Esophagus muscularis mucosa (tissue), 4 donors: Measurements from ENCODE around the gene KLHL42. TPM values are rescaled to one million over a fixed set of nuclear protein-coding genes. Genes with fewer than 3 reads are reported as not detected.
A peak's percentile ranks its signal among the peaks of the same experiment; 100 is the strongest.

ENCODE experiments used
- DNase-seq: peaks from one replicate; pipeline ENCODE4 v3.0.0-alpha.2; 2017; ENCODE audit errors: extremely low spot score
- H3K27ac ChIP-seq, 4 donors: fragments of 200-600 bp; sonication (generic); replicated peaks in 1 of 4; 1 replicate in 3 of 4; 2 replicates in 1 of 4; pipeline ENCODE4 v1.5.1; 2016 to 2019; ENCODE audit warnings: mild to moderate bottlenecking in 1 of 4
- H3K27me3 ChIP-seq, 4 donors: fragments of 200-600 bp; sonication (generic); one replicate each; pipeline versions ENCODE4 v1.5.1 to v1.6.0; 2016 to 2019
- H3K36me3 ChIP-seq, 4 donors: fragments of 200-600 bp; sonication (generic); one replicate each; pipeline ENCODE4 v1.5.1; 2016 to 2019
- H3K4me1 ChIP-seq, 4 donors: fragments of 200-600 bp; sonication (generic); one replicate each; pipeline ENCODE4 v1.5.1; 2016 to 2019
- H3K4me3 ChIP-seq, 4 donors: fragments of 200-600 bp; sonication (generic); 1 replicate in 2 of 4; 2 replicates in 2 of 4; pipeline ENCODE4 v1.5.1; 2016 to 2019; ENCODE audit warnings: mild to moderate bottlenecking in 4 of 4, moderate library complexity in 1 of 4
- H3K9me3 ChIP-seq, 4 donors: fragments of 200-600 bp; sonication (generic); 1 replicate in 3 of 4; 2 replicates in 1 of 4; pipeline ENCODE4 v1.5.1; 2016 to 2019
- CTCF ChIP-seq, 3 experiments: fragments of 200-600 bp in 2 of 3; fragments of 450-650 bp in 1 of 3; sonication (generic) in 2 of 3; IDR thresholded peaks; one replicate each; pipeline ENCODE4 v1.5.1; 2017 to 2019; ENCODE audit warnings: antibody characterized with exemption in 3 of 3, mild to moderate bottlenecking in 2 of 3, moderate library complexity in 1 of 3
- EP300 ChIP-seq: sonication (generic); formaldehyde crosslinking; IDR thresholded peaks from one replicate; pipeline ENCODE4 v1.6.1; 2017; ENCODE audit warnings: antibody characterized with exemption
- POLR2A ChIP-seq: fragments of 450-650 bp; IDR thresholded peaks from one replicate; pipeline ENCODE4 v1.6.1; 2017; ENCODE audit warnings: antibody characterized with exemption, moderate library complexity, mild to moderate bottlenecking, low read depth
- POLR2AphosphoS5 ChIP-seq, 2 donors: sonication (generic); formaldehyde crosslinking; IDR thresholded peaks; one replicate each; pipeline ENCODE4 v1.6.1; 2017; ENCODE audit warnings: antibody characterized with exemption in 2 of 2
- WGBS: methylation state at CpG from one replicate; pipeline ENCODE4 v1.1.5; 2018; 5-methylcytosine and 5-hydroxymethylcytosine counted together
- intact Hi-C: fragments of 100-400 bp; cut with DNase I; formaldehyde crosslinking; loops from one replicate; pipeline ENCODE4 v1.15.1; 2023
- total RNA-seq, 4 donors: library from RNA; depleted of rRNA; stranded (reverse); fragments of >200 nt; gene quantifications; one replicate each; pipeline versions ENCODE4 v1.1.0 to v1.2.1, GENCODE V29; 2016

KLHL42 gene
- total RNA-seq, 4 donors from 2014 or later: 66.1 to 134 (median 91.0) TPM

GRCh38 chr12:27821259-27821973 lies 41.4 kb downstream of the KLHL42 start:
- Histone ChIP-seq H3K36me3 (no peaks in the 10 kb centered on the region), H3K27me3 (no peaks in the 10 kb centered on the region), H3K4me1 (peaks cover 0 to 10% (median 2%) of the 10 kb centered on the region in 4 donors), H3K9me3 (no peaks in the 10 kb centered on the region), H3K4me3 (no peak overlapping the region), H3K27ac (no peak overlapping the region)
- intact Hi-C loops: loop anchor here (2.0 to 10.0 kb wide), 2 partner anchors 89 to 123 kb away; no protein-coding TSS in a partner anchor
- TF ChIP-seq POLR2A: no peak
- peak; percentile 78 to 89 (median 87) for TF ChIP-seq CTCF (IDR thresholded peaks at IDR 0.05)
- TF ChIP-seq EP300: no peak
- TF ChIP-seq POLR2AphosphoS5 (IDR thresholded peaks at IDR 0.05): no peak
- no peak for DNase-seq
- 18% methylated on average over 7 of the region's 7 CpGs for WGBS

GRCh38 chr12:27822076-27822712 lies 42.2 kb downstream of the KLHL42 start:
- WGBS: 77% methylated on average over 9 of the region's 9 CpGs

GRCh38 chr12:27823038-27823437 lies 43.0 kb downstream of the KLHL42 start:
- Histone ChIP-seq H3K4me3 (no peak overlapping the region), H3K4me1 (peaks cover 0 to 10% (median 2%) of the 10 kb centered on the region in 4 donors), H3K27me3 (no peaks in the 10 kb centered on the region), H3K9me3 (no peaks in the 10 kb centered on the region), H3K27ac (no peak overlapping the region), H3K36me3 (no peaks in the 10 kb centered on the region)
- TF ChIP-seq CTCF (IDR thresholded peaks at IDR 0.05): no peak
- no peak for TF ChIP-seq EP300
- no peak for TF ChIP-seq POLR2A
- no peak for TF ChIP-seq POLR2AphosphoS5 (IDR thresholded peaks at IDR 0.05)
- WGBS: 91% methylated on average over 5 of the region's 5 CpGs
- intact Hi-C loops: loop anchor here (10.0 kb wide), 1 partner anchor 122 kb away; no protein-coding TSS in a partner anchor
- no peak for DNase-seq

More at GRCh38 chr12:27822076-27822712, 42.2 kb downstream of the KLHL42 start:
- no peak for TF ChIP-seq CTCF (IDR thresholded peaks at IDR 0.05)
- TF ChIP-seq POLR2A: no peak
- TF ChIP-seq POLR2AphosphoS5 (IDR thresholded peaks at IDR 0.05): no peak
- no peak for TF ChIP-seq EP300
- Histone ChIP-seq H3K4me1 (peaks cover 0 to 10% (median 2%) of the 10 kb centered on the region in 4 donors), H3K27ac (no peak overlapping the region), H3K27me3 (no peaks in the 10 kb centered on the region), H3K9me3 (no peaks in the 10 kb centered on the region), H3K36me3 (no peaks in the 10 kb centered on the region), H3K4me3 (no peak overlapping the region)
- no peak for DNase-seq
- intact Hi-C loops: loop anchor here (10.0 kb wide), 1 partner anchor 123 kb away; no protein-coding TSS in a partner anchor

GRCh38 chr12:27824126-27824842 lies 44.3 kb downstream of the KLHL42 start:
- H3K36me3 ChIP-seq: no peaks in the 10 kb centered on the region
- H3K4me3 ChIP-seq: no peak overlapping the region
- H3K27ac ChIP-seq: no peak overlapping the region
- H3K27me3 ChIP-seq: no peaks in the 10 kb centered on the region
- peaks cover 0 to 10% (median 2%) of the 10 kb centered on the region in 4 donors for H3K4me1 ChIP-seq
- TF ChIP-seq CTCF (IDR thresholded peaks at IDR 0.05) (no peak), POLR2AphosphoS5 (IDR thresholded peaks at IDR 0.05) (no peak), POLR2A (no peak), EP300 (no peak)
- no peak for DNase-seq
- H3K9me3 ChIP-seq: no peaks in the 10 kb centered on the region
- intact Hi-C loops: loop anchor here (10.0 kb wide), 1 partner anchor 121 kb away; no protein-coding TSS in a partner anchor
- WGBS: 70% methylated on average over 12 of the region's 12 CpGs
